Sciatic nerve (tissue), 2 donors: ENCODE results near the gene ARL4D. TPM values are rescaled to one million over a fixed set of nuclear protein-coding genes. Genes with fewer than 3 reads are reported as not detected.
A peak's percentile ranks its signal among the peaks of the same experiment; 100 is the strongest.
"Not testable (repeated sequence)": the region's sequence is repeated elsewhere in the genome, so short reads cannot be mapped to it uniquely, and the experiment has no call there.

Source experiments
- ATAC-seq: fragments of 200-7000 bp; cut with Tn5 transposase; one replicate; pipeline ENCODE4 v1.9.1; 2020; ENCODE audit warnings: mild to moderate bottlenecking, moderate library complexity
- DNase-seq: peaks from one replicate; pipeline ENCODE4 v3.0.0-alpha.2; 2020; ENCODE audit warnings: low spot score
- intact Hi-C: fragments of 100-400 bp; cut with DNase I; formaldehyde crosslinking; loops from one replicate; pipeline ENCODE4 v1.14.2; 2022
- total RNA-seq: library from RNA; stranded (reverse); fragmentation: NEBNext Ultra II Directional; extraction: Animal tissue kit (Norgen Biotek cat#: 25700); gene quantifications from one replicate; pipeline ENCODE4 v1.2.1, GENCODE V29; 2021
- donor health status: DM: no; HTN: no; CAD: no.
- donor health status: DM: no; HTN: no; CAD: no.

ARL4D gene
- total RNA-seq, 1 donor from 2014 or later: 94.0 TPM

- DNase-seq: peak; percentile 91
- peak; percentile 93 for ATAC-seq
- intact Hi-C loops: no loop called here
Measured at GRCh38 chr17:43389046-43389947, 9.5 kb upstream of the ARL4D start.

- no peak for ATAC-seq
- DNase-seq: no peak
- intact Hi-C loops: no loop called here
Measured at GRCh38 chr17:43392397-43392796, 6.4 kb upstream of the ARL4D start.

GRCh38 chr17:43393944-43394482 lies 4.8 kb upstream of the ARL4D start:
- DNase-seq: peak; percentile 97
- ATAC-seq: peak; percentile 65
- intact Hi-C loops: loop anchor here (2.0 kb wide), 1 partner anchor 89 kb away; the partner anchor contains the start of gene DHX8

GRCh38 chr17:43394696-43395095 lies 4.1 kb upstream of the ARL4D start:
- DNase-seq: not testable (repeated sequence)

DNA sequence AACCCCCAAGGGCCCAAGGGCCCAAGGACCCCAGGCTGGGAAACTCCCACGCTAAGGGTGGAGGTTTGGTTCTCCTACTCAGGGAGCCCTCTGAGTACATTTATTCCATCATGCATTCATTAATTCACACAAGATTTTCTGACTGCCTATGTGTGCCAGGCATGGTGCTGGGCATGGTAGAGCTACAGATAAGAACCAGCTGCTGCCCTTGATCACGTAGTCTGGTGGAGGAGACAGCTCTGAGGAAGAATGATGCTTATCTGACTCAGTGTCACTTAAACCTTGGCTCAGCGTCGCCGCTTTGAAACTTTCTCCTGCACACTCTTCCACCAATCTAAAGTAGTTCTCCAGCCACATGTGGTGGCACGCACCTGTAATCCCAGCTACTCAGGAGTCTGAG lies 3.6 kb upstream of the ARL4D start:
- intact Hi-C loops: loop anchor here (2.0 kb wide), 1 partner anchor 88 kb away; the partner anchor contains the start of gene DHX8
- ATAC-seq: no peak
- no peak for DNase-seq

More at GRCh38 chr17:43394696-43395095, 4.1 kb upstream of the ARL4D start:
- ATAC-seq: not testable (repeated sequence)
- intact Hi-C loops: loop anchor here (2.0 kb wide), 1 partner anchor 88 kb away; the partner anchor contains the start of gene DHX8

GRCh38 chr17:43396491-43397060 lies 2.2 kb upstream of the ARL4D start:
- intact Hi-C loops: no loop called here
- ATAC-seq (no peak), DNase-seq (no peak)

- no peak for DNase-seq
- ATAC-seq: peak; percentile 21
- intact Hi-C loops: no loop called here
Measured at GRCh38 chr17:43399839-43400328, 1.1 kb downstream of the ARL4D start.

DNA sequence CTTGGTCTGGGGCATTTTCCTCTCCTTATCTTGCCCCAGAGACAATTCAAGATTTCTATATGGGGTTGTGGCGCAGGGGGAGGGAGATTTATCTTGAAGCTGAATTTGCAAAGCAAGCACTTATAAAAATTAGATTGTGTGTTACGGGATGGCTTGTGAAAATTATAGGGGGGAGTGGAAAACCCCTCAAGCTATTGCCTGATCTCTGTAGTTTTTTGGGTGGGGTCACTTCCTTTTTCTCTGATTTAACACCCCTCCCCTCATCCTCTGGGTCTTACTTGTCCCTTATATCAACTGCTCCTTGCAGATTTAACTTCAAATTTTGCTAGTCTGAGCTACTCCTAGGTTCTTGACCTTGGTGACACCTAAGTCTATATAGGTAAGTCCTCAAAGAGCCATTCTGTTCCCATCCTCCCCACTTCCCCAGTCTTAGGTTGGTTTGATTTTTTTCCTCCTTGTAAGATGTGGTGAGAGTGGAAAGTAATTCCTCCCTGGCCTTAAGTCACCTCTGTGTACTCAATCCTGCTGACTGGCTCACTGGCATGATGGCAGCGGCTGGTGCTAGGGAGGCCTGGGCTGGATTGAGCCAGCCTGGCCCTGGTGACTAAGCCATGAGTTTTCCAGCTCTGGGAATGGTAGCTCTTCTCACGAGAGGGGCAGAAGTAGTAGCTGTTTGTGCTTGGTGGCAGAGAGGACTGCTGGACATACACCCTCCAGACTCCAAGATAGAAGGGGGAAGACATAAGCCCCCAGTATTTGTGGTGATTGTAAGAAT lies 2.3 kb downstream of the ARL4D start:
- DNase-seq (no peak), ATAC-seq (no peak)
- intact Hi-C loops: no loop called here

GRCh38 chr17:43402078-43402477 lies 3.3 kb downstream of the ARL4D start:
- intact Hi-C loops: no loop called here
- ATAC-seq (no peak), DNase-seq (no peak)

- DNase-seq (no peak), ATAC-seq (no peak)
- intact Hi-C loops: no loop called here
Measured at GRCh38 chr17:43402567-43402966, 3.8 kb downstream of the ARL4D start.

GRCh38 chr17:43403846-43404245 lies 5.1 kb downstream of the ARL4D start:
- intact Hi-C loops: no loop called here
- ATAC-seq (no peak), DNase-seq (no peak)

DNA sequence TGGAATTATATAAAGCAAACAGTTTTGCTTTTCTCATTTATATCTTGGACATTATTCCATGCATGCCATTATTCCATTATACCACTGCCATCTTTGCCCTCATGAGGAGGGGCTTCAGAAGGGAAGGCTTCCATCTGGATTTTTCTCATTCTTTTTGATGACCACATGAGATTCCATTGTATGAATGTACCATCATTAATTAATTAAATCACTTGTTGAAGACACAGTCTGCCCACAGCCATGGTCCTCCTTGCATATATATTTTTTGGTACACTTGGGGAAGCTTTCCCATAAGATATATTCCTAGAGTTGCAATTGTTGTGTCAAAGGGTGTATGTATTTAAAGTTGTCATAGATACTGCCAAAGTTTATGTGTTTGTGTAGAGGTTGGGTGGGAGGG lies 7.1 kb downstream of the ARL4D start:
- no peak for DNase-seq
- intact Hi-C loops: no loop called here
- no peak for ATAC-seq

GRCh38 chr17:43406676-43407645 lies 8.2 kb downstream of the ARL4D start:
- DNase-seq (no peak), ATAC-seq (no peak)
- intact Hi-C loops: no loop called here

DNA sequence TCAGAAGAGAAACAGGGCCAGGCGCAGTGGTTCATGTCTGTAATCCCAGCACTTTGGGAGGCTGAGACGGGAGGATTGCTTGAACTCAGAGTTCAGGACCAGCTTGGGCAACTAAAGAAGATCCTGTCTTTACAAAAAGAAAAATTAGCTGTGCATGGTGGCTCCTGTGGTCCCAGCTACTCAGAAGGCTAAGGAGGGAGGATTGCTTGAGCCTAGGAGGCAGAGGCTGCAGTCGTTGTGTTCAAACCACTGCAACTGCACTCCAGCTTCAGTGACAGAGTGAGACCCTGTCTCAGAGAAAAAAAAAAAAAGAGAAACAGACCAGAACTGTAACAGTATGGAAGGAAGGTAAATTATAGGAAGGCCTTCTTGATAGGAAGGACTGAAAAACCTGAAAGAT lies 10.3 kb downstream of the ARL4D start:
- DNase-seq (no peak), ATAC-seq (no peak)
- intact Hi-C loops: no loop called here

- DNase-seq: no peak
- intact Hi-C loops: no loop called here
- ATAC-seq: peak; percentile 91
Measured at GRCh38 chr17:43410557-43411368, 12.0 kb downstream of the ARL4D start.

GRCh38 chr17:43411369-43411677 lies 12.5 kb downstream of the ARL4D start:
- no peak for ATAC-seq
- no peak for DNase-seq
- intact Hi-C loops: no loop called here

- intact Hi-C loops: no loop called here
- ATAC-seq (no peak), DNase-seq (no peak)
Measured at GRCh38 chr17:43411749-43412148, 13.0 kb downstream of the ARL4D start.
